Activated CD8-positive, alpha-beta memory T cell treated with anti-CD3 and anti-CD28 coated beads for 24 hours (primary cell): ENCODE data around the gene ATP6V1F.
A peak's percentile ranks its signal among the peaks of the same experiment; 100 is the strongest.

Experiments
- DNase-seq: peaks from one replicate; pipeline ENCODE4 v3.0.0-alpha.2; 2020

The ATP6V1F gene

DNA sequence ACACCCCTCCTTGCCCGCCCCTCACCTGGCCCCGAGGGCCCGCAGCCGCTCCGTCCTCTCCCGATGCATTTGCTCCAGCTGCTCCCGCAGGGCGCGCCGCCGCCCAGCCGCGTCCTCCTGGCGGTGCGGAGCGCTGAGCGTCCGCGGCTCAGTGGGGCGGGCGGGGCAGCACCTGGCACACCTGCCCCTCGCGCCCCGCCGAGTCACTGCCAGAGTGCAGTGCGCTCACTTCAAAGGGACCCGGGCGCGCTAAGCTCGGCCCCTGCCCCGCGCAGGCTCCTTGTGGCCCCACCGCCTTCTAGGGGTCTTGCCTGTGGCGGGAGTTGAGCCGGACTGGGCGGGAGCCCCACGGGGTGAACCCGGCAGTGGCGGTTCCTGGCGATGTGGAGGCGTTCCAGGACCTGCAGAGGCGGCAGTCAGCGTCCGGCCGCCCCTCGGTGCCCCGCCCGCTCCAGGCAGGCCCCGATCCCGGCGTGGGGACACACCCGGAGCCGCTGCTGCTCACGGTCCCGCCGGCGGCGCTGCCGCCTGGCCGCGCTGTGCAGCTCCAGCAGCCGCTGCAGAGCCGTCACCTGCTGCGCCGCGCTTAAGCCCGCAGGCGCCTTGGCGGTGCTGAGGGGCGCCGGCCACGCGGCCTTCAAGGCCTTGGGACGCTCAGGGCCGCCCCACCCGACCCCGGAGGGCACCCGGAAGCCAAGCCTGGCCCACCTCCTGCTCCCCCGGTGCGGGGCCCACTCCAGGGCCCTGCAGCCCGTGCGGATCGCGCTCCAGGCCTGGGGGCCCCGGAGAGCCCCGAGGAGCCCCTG is 6.7 kb downstream of the ATP6V1F start:
- peak; percentile 84 for DNase-seq

DNA sequence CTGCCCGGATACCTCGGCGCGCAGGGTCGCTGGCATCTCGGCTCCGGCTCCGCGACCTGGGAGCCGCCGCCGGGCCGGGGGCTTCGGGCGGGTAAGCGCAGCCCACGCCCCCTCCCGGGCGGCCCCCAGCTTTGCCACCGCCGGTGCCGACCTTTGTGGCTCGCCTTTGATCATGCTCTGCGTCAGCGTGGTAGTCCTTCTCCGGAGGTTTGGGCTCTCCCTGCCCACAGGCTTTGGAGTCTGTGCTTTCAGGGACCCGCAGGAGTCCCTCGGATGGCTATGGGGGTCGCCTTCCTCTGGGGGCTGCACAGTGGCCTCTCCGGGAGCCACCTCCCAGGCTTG is 7.3 kb downstream of the ATP6V1F start:
- no peak for DNase-seq

DNA sequence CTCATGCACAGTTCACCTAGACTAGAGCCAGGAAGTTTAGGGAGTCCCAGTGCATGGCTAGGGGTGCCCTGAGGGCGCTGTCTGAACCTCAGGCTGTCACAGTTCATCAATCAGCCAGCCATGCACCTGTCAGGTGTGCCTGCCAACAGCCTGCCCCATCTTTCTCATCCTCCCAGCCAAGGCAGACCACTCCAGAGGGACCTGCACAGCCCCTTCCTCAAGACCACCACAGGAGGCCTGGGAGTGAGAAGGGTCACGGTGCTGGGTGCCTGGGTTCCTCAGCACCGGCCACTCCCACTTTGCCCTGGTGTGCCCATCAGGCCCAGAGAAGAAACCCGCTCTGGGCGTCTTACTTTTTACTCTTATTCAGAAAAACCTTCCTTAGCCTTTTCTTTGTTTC is 8.4 kb downstream of the ATP6V1F start:
- no peak for DNase-seq

DNA sequence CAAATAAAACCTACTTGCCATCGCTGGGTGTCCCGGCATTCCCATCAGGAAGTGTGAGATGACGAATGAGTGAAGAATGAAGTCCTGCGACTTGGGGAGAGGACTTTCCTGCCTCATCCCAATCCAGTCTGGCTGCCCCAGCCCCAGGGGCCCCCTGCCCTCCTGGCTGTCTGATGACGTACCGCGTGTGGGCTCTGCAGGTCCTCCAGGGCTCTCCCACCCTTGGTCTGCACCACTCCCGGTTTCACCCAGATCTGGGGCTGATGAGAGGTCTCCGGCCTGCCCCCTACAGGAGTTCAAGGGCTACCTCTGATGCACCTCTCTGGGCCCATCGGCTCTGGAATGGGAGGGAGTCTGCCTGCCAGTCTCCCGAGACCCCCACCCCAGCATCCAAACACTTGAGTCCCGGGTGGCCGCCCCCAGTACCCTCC is 9.8 kb downstream of the ATP6V1F start:
- no peak for DNase-seq

DNA sequence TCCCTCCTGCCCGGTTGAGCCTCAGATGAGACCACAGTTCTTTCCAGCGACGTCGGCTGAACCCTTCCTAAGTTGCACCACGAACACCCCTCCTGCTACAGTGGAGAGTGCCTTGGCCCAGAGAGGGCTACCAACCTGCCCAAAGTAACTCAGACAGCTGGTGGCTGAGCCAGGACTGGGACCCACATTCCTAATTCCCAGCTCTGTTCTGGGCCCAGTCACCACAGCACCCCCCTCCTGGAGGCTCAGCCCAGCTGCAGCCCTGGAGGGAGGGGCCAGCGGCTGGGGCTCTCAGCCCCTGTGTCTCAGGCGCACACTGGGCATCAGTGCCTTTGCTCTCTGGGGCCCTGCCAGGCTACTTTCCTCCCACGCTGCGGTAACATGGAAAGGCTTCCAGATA is 10.6 kb downstream of the ATP6V1F start:
- no peak for DNase-seq

DNA sequence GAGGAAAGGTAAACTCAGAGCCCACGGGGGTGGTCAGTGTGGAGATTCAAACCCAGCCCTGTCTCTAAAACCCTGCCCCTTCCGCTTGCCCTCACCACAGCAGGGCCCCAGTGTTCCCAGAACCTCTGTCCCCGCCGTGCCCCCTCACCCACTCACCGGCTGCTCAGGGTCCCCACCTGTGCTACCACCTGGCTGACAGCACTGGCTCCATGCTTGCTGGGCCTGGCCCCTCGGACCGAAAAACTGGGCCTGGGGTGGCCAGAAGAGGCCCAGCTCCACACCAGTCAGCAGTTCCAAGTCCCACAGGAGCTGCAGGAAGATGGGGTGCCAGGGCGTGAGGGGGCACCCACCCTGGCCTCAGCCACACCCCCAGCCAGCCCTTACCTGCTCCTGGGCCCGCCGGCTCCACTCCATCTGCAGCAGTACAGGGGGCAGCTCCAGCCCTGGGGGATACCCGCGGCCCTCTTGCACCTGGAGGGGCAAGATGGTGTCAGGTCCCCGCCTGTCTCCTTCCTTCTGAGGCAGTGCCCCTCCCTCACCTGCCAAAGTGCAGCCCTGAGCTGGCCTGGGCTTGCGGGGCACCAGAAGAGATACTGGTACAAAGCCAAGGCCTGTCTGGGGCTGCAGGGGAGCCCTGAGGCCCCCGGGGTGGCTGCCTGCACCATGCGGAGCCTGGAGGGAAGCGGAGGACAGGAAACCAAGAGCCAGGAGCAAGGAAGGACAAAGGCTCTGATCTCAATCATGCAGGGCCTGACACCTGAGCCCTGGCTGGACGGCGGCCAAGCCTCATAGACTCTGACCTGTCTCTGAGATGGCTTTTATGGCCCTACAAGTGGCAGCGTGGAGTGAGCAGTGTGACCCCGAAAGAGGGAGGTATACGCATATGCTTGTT is 11.7 kb downstream of the ATP6V1F start:
- DNase-seq = no peak

DNA sequence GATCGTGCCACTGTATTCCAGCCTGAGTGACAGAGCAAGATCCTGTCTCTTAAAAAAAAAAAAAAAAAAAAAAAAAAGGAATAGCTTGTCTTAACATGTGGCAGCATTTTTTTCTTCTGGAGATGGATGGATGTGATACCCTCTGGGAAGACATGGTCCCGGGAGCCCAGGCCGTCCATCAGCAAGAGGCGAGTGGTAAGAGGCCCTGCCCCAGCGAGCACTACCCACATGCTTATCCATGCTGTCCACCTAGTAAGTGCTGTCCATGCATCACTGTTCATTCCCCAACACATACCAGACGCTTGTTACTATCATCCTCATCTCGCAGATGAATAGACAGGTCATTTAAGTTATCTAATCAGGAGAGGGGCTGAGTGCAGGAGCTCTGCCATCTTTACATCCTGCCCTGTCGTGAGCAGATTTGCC is 12.9 kb downstream of the ATP6V1F start:
- no peak for DNase-seq

DNA sequence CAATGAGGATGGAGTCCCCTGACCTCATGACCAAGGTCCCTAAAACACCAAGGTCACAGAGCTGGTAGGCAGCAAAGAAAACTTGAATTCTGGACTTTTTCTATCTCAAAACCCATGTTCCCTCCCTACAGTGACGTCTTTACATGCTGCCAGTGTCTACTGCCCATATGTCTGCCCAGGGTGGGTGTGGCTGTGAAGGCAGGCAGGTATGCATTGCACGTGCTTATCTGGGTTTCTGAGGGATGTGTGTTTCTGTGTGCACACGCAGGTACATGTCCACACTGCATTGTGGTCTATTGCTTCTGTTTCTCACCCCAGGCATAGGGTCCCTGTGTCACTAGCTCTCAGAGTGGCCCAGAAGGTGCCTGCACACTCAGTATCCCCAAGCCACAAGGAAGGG is 13.5 kb downstream of the ATP6V1F start:
- DNase-seq = no peak

DNA sequence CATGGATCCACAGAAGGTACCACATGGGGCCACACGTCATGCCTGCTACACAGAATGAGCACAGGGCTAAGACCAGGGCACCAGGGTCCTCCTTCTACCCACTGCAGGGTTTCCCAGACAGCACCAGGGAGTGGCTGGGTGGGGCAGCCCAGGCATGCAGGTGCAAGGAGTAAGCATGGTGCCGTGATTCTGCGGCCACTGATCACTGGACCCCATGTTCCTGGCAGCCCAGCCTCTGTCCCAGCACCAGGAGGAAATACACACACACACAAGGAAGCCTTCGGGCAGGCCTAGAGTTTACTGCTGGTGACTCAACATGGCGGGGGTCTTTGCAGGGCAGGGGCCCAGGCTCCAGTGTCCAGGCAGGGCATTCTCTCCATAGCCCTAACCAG is 13.9 kb downstream of the ATP6V1F start:
- DNase-seq = no peak

DNA sequence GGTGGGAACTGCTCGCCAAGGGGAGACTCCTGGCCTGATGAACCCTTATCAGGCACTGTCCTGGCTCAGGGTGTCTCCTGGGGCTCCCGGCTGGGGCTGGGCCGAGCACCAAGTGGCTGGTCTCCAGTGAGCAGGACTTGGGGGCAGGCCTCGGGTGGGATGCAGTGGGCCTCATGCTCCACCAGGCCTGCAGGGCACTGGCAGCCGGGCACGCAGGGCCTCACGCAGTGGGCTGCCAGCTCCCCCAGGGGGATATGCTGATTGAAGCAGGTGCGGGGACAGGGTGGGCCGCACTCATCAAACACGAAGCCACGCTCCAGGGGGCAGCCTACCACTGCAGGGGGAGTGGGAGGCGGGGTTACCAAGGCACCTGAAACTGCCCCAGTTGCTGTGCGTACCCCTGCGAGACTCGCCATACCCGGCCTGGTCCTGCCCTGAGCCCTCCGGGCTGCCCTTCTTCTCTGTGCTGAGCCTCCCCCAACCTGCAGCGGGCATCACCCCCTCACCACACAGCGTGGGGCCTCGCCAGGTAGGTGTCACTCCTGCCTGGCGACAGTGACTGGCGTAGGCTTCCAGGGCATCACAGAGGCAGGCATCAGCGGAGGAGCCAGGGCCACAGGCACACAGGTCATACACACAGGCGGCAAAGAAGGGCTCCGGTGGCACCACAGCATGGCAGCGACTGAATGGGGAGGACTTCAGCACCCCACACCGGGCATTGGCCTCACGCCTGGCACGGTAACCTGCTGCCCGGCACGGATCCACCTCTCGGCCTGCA is 14.5 kb downstream of the ATP6V1F start:
- DNase-seq = no peak

DNA sequence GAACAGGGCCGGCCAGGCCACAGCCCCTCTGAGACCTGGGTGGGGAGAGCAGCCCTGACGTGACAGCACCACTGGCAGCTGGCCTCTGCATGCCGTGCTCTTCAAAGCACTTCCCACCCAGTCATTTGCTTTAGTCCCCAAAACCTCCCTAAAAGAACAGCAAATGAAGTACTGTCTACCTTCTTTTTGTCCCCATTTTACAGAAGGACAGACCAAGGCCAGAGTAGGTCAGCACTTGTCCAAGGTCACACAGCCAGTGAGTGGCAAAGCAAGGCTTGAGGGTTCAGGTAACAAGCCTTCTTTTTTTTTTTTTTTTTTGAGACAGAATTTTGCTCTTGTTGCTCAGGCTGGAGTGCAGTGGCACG is 15.1 kb downstream of the ATP6V1F start:
- DNase-seq = no peak

DNA sequence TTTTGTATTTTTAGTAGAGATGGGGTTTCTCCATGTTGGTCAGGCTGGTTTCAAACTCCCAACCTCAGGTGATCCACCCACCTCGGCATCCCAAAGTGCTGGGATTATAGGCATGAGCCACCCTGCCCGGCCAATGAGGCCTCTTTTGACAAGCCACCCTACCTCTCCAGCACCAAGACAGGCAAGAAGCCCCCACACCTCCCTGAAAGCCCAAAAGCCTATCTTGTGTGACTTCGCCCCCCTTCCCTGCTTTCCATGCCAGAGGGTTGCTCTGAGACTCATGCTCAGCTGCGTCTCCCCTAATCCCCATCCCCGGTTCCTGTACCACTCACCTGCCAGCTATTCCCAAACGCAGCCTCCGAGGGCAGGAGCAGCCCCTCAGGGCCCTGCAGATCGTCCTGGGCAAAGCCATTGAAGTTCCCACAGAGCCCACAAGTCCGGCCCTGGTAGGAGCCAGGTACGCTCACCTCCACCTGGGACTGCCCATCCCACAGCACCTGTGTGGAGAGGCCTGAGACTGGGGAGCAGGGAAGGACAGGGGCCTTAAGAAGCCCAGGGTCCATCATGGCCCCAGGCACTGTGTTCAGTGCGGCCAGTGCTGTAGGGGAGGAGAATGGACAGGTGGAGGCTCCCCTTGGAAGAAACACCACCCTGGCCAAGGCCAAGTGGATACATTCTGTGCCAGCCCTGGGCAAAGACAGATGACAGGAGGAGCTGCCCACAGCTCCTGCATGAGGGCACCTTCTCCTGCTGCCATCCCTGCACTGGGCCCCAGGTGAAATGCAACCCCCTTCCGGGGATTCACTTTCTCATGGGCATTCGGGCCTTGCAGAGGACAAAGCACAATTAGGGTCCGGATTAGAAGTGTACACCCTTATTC is 15.8 kb downstream of the ATP6V1F start:
- DNase-seq = no peak

DNA sequence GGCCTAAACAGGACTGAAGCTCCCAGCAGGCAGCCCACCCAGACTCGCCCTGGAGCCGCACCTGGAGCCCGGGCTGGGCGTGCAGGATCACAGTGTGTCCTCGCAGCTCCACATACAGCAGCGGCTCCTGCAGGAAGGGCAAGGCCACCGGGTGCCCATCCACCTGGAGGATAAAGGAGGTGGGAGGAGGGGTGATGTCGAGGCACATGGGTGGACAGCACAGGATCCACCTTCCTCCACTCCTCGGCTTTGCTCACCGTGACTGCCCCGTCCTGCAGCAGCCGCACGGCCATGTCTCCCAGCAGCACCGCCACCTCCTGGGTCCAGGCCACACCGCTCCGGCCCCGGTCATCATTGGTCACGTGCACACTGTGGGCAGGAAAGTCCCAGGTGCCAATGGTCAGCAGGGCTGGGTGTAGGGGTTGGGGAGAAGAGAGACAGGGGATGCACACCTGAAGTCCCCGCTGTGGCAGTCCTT is 16.8 kb downstream of the ATP6V1F start:
- DNase-seq = no peak

DNA sequence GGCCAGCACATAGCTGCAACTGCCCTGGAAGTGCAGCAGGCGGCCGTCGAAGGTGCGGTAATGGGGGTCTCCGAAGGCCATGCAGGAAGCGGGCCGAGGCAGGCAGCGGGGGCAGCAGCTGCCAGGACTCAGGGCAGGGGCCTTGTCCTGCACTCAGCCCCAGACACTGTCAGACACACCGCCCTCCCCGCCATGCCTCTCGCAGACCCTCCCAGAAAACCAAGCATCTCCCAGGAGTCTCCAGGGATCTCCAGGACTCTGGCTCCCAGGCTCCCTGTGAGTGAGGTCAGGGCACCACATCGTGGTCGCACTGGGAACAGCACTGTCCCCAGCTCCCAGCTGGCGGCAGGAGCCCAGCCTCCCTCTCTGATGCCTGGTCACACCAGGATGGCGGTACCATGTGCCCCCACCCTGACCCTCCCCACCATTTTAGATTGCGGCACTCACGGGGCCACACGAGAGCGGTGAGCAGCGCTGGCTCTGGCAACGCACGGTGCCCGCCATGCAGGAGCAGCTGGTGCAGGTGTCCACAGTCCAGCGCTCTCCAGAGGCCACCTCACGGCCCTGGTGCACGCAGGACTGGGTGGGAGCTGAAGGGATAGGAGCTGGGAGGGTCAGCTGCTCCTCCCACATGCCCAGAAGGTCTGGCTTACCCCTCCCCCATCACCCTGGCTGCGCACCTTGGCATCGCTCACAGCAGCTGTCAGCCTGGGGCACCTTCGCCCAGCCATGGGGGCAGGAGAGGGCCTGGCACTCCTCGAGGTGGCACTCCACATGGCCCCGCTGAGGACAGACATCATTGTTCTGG is 17.5 kb downstream of the ATP6V1F start:
- no peak for DNase-seq

DNA sequence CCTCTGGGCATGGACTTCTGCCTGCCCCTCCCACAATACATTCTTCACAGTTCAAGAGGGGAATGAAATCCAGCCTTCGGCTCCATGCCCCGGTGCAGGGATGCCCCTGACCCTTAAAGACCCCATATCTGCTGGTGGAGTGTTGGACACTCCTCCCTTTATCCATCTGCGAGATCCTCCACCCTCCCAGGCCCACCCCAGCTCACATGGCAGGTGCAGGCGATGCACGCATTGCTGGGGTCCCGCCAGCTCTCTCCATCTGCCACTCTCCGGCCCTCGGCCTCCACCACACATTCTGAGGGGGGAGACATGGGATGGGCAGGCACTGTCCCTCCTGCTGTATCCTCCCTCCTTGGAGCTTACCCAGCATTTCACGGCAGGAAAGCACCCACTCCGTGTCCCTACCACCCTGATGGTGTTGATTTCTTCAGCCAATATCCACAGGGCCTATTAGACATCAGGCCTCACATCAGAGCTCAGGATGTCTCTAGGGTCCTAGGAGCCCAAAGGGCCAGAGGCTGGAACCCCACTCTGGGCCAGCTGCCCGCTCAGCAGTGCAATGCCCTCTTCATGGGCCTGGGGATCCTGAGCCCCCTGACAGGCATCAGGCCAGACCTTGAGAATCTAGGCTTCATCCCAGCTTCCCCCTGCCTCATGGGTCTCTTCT is 18.3 kb downstream of the ATP6V1F start:
- no peak for DNase-seq

DNA sequence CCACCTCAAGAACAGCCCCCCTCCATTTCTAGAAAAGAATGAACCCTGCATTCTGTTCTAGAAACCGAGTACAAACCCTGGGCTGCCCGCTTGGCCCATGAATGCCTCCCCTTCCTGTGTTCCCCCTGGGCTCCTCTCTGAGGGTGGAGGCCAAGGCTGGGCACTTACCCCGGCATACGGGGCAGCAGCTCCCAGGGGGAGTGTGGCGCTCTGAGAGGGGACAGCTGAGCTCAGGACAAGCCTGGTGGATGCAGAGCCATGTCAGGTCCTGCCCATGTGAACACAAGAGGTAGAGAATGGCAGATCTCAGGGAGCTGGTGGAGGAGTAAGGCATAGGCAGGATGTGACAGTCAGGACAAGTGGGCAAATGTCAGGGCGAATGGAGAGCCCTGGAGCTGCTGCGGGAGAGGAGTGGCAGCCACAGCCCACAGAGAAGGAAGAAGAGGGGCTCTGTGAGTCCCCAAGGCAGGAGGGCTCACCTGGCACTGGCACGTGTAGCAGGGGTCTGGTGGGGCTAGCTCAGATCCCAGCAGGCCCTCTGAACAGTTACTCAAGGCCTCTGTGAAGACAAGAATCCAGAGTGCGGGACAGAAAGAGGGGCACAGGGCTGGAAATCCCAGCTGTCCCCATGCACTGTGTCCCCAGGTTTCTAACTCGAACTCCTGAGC is 18.9 kb downstream of the ATP6V1F start:
- no peak for DNase-seq

DNA sequence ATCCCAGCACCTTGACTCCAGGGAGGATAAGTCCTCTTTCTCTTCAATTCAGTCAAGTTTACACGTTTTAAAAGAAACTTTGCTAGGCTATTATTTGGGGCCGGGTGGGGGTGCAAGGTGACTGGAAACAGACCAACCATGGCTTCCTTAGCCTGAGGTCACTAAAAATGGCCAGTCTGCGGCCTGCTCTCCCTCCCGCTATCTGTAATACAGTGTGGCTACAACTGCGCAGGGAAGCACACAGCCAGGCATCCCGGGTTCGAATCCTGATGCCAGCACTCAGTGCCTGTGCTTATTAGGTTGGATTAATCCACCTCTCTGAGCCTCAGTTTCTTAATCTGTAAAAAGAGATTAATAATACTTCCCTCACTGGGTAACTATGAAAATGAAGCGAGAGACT is 19.5 kb downstream of the ATP6V1F start:
- no peak for DNase-seq

DNA sequence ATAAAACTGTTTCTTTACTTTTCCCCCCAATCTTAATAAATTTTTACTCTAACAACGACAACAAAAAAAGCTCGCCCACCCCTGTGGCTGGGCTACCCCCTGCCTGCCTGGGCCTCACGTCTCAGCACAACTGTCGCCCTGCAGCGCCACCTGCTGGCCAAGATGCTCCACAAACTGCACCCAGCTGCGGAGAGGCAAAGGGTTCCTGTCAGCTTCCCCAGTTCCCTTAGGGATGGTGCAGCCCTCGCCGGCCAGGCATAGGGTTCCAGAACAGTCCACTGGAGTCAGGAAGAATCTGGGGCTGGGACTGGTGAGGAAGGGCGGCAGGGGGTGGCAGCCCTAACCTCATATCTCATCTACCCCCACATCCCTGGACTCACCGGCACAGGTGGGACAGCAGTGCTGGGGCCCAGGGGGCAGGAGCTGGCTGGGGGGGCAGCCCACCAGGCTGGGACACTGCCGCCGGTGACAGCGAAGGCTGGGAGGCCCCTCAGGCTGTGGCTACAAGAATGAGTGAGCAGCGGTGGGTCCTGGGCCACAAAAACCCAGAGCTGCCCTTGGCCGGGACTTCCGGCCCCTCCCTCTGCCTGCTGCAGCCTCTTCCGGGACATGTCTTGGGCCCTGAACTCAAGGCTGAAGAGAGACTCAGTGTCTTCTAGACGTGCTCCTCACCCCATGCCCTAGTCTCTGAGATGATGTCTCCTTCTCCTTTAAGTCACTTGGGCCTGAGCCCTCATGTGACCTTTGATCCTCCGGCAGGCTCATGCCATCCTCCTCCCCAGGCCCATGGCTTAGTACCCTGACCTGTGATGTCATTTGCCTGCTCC is 21.2 kb downstream of the ATP6V1F start:
- peak; percentile 97 for DNase-seq
